HEK293T (cell line): ENCODE results near the gene TLE3.

Source experiments
- ARNT ChIP-seq: fragments of 450-650 bp; IDR thresholded peaks from 2 replicates; pipeline ENCODE4 v1.6.1; 2017; ENCODE audit warnings: mild to moderate bottlenecking
- ELF4 ChIP-seq: fragments of 450-650 bp; IDR thresholded peaks from 2 replicates; pipeline ENCODE4 v1.6.1; 2017; ENCODE audit warnings: antibody characterized with exemption
- FOXM1 ChIP-seq: fragments of 450-650 bp; IDR thresholded peaks from 2 replicates; pipeline ENCODE4 v1.6.1; 2017; ENCODE audit warnings: mild to moderate bottlenecking, borderline replicate concordance
- SP1 ChIP-seq: fragments of 450-650 bp; IDR thresholded peaks from 2 replicates; pipeline ENCODE4 v1.6.1; 2017
- SUZ12 ChIP-seq: fragments of 450-650 bp; IDR thresholded peaks from 2 replicates; pipeline ENCODE4 v1.6.1; 2016; ENCODE audit warnings: mild to moderate bottlenecking
- TARDBP ChIP-seq: fragments of 450-650 bp; IDR thresholded peaks from 2 replicates; pipeline ENCODE4 v1.6.1; 2016

DNA sequence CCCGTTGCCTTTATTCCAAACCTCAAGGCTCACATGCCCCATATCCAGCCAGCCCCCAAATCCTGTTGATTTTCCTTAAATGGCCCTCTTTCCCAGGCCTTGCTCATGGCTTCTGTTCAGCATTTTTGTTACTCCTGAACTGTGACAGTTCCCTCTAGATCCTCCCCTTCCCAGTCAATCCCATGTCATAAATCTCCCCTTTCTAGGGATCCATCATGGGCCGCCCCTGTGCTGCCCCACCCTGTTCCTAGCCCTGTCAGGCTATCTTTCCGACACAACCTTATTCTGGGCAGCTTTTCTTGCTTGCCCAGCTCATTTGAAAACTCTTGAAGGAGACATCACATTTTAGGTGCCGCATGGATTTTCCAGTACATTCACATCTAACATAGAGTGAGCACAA, 84.8 kb downstream of the TLE3 start:
- TF ChIP-seq SUZ12 (no peak), TARDBP (no peak), SP1 (no peak), FOXM1 (no peak), ELF4 (no peak), ARNT (no peak)
